GOT3 (cell line): ENCODE measurements around the gene ITGA11.
A peak's percentile ranks its signal among the peaks of the same experiment; 100 is the strongest.

Experiments used
- DNase-seq: peaks from one replicate; lab custom pipeline; 2025; ENCODE audit warnings: mixed read lengths; lab: John Stamatoyannopoulos, UW

The ITGA11 gene

DNA sequence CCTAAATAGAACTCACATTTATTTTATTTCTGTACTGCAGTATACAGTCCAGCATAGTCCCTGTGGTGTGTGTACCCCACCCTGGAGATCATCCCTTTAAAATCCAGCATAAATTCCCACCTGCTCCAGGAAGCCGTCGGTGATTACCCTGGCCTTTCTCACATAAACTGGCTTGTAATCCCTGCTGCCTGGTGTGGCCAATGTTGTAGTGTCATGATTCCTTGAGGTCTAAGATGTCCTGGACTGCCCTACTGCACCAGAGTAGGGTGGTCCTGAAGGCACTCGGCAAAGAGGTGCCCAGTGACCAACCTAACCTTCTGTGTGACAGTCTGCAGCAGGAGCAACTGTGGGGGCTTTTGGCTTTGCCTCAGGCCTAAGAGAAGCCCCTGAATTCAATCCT is 58.9 kb downstream of the ITGA11 start:
- DNase-seq, result no peak

DNA sequence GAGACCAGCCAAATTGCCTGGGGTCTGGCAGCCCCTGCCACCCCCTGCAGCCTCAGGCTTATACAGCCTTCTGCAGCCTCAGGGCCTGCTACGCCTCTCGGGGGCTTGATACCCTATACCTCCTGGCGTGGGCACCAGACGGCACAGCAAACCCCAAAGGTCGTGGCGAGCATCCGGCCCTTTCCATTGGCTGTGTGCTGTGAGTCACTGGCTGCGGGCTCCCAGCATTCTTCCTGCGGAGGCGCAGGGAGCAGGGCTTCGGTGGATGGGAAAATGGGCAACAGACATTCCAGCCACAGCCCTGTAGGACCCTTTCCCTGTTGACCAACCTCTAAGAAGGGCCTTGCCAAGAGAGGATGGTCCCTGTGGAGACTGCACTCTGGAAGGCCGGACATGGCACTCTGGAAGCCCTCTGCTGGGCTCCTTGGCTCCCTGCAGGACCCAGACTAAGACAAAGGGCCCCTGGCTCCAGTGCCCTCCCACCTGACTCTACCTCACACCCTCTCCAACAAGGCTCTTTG is 59.6 kb downstream of the ITGA11 start:
- DNase-seq, result no peak

DNA sequence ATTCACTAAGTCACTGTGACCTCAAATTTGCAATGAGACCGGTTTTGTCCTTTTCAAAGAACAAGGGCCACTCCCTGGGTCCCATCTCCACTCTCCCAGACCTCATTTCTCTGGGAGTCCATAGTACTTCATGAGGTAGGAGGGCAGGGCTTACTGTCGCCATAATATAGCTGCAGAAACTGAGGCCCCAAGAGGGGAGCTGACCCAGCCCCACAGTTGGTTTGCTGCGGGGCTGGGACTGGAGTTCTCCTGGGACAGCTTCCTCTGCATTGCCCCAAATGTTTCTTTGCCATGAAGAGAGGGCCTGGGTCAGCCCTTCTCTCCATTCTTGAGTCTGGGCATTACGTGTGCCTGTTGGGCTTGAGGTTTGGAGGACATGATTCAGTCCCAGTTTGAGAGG is 60.1 kb downstream of the ITGA11 start:
- DNase-seq, result no peak

DNA sequence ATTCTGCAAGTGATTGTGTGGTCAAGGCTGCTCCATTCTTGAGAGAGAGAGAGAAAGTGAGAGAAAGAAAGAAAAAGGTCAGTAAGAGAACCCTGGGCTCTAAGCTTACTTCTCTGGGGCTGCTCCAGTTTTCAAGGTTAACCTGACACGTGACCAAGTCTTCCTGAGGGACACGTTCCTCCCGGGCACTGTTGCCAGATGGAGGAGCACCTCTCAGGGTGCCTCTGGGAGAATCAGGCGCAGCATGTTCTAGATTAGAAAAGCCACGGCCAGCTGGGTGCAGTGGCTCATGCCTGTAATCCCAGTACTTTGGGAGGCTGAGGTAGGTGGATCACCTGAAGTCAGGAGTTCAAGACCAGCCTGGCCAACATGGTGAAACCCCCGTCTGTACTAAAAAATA is 60.8 kb downstream of the ITGA11 start:
- no peak for DNase-seq

DNA sequence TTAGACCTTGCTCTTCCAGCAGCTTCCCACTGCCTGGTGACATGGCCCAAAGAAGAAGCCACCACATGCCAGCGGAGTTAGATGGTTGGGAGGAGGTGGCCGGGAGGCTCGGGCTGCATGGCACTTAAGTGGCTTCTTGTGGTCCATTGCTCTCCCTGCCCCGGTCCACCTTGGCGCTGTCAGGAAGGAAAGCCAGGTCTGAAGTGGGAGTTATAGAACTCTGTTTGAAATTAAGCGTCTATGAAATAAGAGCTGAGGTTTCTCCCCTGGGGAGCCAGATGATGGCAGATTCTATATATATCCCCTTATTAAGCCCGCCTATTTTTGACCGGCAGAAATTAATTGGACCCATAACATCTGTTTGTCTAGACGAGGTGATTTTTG is 61.2 kb downstream of the ITGA11 start:
- DNase-seq, result no peak

DNA sequence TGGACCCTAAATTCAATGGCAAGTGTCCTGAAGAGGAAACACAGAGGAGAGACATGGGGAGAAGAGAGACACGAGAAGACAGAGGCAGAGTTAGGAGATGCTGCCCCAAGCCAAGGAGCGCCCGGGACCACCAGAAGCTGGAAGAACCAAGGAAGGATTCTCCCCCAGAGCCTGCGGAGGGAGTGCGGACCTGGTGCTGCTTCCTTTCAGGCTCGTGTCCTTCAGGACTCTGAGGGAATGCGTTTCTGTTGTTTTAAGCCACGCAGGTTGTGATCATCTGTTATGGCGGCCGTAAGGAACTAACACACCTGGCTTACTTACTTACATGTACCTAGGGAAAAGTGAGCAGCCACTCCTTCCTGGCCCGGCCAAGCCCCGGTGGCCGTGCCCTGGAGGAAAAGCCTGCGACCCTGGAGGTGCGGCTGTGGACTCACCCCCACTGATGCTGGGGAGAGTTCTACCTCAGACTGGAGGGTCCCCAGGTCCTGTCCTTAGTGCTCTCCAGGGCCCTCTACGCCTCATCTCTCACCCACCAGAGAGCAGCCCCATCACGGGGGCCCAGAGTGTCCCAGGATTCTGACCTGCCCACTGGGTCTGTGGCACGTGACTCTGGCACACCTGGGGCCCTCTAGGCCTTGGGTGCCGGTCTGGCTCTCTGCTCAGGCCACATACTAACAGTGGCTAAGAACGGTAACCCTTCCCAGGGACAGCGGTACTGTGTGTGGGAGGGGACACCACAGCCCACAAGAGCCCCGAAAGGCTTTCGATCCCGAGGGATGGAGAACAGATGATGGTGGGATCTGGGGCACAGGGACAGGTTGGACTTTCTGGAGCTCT is 61.8 kb downstream of the ITGA11 start:
- no peak for DNase-seq

DNA sequence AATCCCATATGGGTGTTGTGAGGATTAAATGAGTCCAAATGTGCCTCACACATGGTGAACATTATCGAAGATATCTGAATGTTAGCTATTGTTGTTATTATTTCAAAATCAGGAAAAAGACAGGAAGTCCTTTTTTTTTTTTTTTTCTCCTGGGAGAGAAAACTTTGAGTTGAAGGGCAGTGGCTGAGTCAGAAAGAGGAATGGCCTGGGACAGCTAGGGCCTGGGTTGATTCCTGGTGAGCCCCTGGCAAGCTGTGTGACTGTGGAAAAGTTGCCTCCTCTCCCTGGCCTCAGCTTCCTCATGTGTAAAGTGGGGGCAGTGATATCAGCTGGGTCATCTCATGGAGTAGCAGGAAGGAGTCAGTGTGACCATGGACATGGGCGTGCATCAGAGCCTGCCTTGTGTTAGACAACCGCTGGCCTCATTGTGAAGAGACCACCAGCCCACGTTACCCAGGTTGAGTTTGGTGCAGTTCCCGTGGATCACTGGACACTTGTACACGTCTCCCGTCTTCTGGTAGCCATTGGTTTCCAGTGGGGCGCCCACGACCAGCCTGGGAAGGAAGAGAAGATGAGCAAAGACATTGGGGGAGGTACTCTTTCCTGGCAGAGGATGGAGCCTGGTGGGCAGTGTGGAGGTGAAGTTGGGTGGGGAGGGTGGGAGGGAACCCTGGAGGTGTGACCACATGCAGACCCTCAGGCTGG is 63.1 kb downstream of the ITGA11 start:
- no peak for DNase-seq

DNA sequence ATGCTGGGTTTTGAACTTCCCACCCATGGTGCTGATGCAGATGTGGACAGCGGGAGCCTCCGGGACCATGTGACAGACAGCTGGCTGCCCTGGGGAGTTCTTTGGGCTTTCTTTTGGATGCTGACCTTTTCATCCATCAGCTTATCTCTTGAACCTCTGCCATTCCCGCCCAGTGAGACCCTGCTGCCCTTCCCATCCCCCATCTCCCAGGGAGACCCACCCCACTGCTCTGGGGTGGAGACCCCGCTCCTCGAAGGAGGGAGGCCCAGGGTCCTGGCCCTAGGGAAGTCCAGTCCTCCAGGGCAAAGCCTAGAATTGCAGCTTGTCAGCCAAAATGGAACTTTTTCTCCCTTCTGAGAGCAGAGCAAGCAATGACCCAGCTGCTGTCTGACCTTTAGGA is 64.0 kb downstream of the ITGA11 start:
- no peak for DNase-seq

DNA sequence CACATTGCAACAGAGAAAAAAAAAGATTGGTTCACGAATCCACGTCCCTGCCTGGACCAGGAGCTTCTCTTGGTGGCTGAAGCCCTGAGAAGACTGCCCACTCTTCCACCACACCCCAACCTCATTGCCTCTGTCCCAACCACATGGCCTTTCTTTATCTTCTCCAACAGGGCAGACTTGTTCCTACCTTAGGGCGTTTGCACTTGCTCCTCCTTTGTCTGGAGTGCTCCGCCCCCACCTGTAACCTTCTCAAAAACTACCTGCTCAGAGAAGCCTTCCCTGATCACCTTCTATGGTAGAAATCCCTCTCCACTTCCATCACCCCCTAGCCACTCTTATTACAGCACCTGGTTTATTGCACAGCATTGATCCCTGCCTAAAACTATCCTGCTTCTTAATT is 64.7 kb downstream of the ITGA11 start:
- DNase-seq, result no peak

DNA sequence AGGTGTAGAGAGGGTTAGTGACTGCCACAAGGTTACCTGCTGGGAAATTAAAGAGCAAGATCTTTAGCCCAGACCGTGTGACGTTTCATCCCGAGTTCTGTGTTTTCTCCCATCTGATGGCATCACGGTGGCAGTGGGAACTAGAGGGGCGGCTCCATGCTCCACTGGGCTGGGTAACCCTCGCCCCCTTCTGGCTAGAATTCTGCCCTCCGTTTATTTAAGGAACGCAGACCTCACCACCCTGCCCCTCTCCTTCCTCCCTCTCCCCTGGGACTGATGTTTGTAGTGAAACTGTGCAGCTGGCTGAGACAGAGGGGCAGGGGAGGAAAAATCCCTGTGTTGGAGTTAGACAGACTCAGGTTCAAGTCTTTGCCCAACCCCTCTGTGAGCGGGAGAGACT is 65.6 kb downstream of the ITGA11 start:
- no peak for DNase-seq

DNA sequence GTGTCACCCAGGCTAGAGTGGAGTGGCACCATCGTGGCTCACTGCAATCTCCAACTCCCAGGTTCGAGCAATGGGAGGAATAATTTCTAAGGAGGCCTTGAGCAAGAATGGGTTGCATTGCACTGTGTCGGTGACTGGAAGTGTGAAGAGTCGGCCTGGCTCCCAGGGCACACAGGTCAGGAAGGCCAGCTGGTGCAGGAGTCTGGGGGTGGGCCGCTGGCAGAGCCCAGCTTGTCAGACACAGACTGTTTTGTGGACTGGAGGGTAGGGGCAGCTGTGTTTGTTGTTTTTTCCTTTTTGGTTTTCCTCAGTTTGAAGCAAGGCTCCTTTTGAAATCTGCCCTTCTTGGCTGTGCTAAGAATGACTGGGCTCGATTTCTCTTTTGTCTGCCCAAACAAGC is 66.2 kb downstream of the ITGA11 start:
- no peak for DNase-seq

DNA sequence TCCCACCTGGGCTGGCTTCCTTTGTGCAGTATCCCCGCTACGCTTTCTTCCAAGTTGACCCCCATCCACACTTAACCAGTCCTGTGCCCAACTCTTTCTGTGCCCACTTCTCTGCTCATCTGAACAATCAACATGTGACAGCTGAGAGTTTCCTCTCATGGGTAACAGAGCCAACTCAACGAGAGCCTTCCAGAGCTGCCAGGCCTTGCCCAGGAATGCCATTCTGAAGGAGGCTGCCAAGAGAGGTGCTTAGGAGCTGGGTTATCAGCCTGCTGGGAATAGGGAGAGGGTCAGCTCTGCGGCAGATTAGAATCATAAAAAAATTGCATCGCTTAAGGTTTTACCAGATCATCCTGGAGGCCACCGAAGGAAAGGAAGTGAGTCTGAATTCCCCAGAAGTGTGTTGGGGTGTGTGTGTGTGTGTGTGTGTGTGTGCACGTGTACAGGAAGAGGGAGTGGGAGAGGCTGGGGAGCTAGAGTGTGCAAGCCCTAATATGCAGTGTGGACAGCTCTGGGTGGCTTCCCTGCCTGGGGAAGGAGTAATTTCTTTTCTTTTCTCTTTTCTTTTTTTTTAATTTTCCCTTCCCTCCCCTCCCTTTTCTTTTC is 66.7 kb downstream of the ITGA11 start:
- DNase-seq, result no peak

DNA sequence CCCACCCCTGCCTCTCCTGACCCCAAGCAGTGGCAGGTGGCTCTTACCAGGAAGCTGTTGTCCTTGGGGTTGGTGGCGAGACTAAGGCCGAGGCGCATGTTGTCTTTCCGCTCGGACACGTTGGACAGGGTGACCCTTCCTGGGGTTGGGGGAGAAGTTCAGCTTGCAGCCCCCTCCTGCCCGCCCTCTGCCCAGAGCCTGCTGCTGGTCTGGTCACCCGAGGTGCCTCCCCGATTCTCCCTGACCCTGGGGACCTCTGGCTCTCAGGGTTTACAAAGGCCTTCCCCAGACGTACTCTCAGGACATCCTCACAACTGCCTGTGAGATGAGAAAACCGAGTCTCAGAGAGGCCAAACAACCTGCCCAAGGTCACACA is 67.3 kb downstream of the ITGA11 start:
- DNase-seq, result no peak

DNA sequence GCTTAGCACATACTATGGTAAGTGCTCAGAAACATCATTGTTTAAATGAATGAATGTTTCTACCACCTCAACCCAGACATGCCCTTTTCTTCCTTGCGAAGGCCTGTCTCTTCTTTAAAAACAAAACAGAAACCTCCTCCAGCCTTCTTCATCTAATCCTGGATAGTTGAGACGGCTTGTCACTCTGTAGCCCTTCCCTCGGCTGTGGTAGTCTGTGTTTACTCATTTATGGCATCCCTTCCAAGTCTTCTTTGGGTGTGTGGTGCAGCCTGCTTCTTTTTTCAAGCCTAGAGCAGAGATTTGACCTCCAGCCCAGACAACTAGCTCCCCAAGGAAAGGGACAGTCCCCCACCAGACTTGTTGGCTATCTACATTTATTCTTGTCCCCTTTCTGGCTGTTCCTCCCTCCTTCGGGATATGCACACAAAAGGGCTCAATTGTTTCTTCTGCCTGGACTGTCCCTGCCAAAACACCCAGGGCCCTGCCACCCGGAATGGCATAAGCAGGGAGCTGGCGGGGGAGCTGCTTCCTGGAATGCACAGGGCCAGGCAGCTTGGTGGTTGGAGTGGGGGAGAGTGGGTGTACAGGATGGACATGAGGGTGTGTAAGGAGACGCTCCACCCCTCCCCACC is 67.8 kb downstream of the ITGA11 start:
- DNase-seq, result no peak

DNA sequence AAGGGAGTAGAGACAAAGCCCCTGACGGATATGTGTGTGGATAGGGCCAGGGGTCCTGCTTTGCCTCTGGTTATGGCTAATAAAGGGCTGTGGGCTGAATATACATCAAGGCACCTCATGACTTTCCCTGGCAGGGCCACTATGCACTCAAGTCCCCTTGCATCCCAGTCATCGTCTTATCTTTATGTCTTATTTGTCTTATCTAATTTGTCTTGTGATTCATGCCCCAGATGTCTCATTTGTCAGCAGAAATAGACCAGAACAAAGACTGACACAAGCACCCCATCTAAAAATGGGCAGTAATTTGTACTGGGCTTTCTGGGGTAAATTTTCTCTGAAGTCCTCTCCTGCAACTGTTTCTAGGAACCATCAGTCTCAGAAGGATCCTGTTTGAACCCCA is 68.6 kb downstream of the ITGA11 start:
- DNase-seq, result no peak

DNA sequence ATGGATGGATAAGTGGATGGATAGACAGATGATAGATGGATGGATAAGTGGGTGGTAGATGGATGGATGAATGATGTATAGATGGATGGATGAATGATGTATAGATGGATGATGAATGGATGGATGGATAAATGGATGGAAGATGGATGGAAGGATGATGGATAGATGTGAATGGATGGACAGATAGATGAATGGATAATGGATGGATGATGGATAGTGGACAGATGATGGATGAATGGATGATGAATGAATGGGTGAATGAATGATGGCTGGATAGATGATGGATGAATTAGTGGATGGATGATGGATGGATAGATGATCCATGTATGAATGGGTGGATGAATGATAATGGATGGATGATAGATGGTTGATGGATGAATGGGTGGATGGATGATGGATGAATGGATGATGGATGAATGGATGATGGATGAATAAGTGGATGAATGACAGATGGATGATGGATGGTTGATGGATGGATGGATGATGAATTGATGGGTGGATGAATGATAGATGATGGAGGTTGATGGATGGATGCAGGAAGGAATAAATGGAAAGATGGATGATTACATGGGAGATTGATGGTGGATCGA is 69.3 kb downstream of the ITGA11 start:
- DNase-seq, result no peak

DNA sequence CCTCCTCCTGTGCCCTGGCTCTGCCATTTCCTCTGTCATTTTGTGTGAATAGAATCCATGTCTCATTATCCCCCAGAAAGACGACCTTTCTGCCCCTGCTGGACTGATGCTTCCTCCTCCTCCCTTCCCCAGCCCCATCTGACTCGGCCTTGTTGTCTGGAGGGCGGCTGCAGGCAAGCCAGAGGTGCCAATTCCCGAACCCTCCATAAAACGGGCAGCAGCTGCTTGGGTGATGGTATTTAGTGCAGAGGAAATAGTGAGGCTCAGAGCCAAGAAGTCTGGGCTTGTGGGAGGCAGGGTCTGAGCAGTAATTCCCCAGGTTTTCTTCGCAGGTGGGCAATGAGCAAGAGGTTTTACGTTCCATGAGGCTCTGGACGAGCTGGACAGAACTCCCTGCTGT is 71.2 kb downstream of the ITGA11 start:
- DNase-seq, result no peak

DNA sequence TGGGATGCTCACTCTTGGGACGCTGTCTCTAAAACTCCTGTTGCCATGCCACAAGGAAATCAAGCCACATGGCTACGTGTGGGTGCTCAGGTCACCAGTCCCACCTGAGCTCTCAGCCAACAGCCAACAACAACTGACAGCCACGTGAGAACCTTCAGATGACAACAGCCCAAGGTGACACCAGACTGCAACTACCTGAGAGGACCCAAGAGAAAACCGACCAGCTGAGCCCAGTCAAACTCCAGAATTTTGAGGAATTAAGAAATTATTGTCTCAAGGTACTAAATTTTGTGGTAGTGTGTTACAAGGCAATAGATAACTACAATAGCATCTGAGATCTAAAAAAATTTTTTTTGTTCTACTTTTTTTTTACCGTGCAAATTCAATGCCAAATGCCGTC is 75.2 kb downstream of the ITGA11 start:
- DNase-seq, result no peak

DNA sequence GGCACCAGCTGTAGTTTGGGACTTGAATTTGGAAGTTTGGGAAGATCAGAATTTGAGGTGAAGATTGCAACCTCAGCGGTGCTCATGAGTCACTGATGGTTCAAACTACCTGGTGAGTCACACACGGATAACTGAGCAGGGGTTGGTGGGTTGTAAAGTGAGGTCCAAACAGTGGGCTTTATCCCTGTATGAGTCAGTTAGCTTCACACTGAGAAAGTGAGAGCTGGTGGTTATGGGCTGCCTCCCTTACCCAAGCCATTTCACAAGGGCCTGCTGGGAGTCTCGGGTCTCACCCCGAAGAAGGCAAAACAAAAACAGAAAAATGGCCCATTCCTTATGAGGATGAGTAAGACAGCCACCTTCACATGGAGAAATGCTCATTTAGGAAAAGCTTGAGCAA is 77.0 kb downstream of the ITGA11 start:
- DNase-seq, result peak; percentile 35

DNA sequence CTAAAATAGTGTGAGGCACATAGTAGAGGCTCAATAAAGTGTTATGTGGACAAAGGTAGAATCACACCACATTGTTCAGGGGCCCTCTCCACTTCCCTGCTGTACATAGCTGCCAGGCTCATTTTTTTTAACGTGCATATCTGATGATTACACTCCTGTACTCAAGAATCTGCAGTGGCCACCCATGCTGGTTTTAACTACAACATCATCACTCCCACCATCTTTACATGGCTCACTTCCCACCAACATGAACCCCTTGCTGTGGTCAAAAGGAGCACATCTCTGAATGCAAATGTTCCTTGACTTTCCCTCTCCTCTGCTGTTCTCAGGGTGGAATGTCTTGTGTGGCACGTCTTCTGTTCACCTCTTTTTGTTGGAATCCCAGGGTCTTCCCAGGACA is 77.7 kb downstream of the ITGA11 start:
- DNase-seq, result no peak

DNA sequence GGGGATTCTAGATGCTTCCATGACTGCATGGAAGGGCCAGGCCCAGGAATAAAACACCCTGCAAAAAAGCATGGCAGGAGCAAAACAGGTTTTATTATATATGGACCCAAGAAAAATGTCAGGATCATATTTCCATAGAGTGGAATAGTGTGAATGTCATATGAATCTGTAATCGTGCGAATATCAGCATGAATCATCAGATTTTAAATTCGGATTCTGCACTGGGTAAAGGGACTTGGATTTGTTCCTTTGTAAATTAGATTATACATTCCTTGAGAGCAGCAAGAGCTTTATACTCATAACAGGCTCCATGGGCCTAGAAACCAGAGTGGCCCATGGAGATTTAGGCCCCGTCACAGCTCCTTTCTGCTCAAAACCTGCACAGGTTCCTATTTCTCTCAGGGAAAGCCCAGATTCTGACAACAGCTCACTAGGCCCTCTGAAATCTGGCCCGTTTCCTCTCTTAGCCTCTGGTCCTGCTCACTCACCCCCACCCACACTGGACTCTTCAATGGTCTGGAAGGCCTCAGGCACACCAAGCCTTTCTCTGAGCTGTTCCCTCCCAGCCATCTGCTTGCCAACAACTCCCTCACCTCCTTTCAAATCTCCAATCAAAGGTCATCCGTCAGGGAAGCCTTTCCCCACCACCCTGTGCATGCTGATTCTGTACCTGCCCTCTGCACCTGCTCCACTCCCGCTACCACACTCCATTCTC is 78.4 kb downstream of the ITGA11 start:
- no peak for DNase-seq
